ENCODE results near the gene PCDHB11. TPM values are rescaled to one million over a fixed set of nuclear protein-coding genes. Genes with fewer than 3 reads are reported as not detected.
"Not testable (repeated sequence)": the region's sequence is repeated elsewhere in the genome, so short reads cannot be mapped to it uniquely, and the experiment has no call there.

The PCDHB11 gene
- total RNA-seq, 3 donors from 2014 or later, result not detected

DNA sequence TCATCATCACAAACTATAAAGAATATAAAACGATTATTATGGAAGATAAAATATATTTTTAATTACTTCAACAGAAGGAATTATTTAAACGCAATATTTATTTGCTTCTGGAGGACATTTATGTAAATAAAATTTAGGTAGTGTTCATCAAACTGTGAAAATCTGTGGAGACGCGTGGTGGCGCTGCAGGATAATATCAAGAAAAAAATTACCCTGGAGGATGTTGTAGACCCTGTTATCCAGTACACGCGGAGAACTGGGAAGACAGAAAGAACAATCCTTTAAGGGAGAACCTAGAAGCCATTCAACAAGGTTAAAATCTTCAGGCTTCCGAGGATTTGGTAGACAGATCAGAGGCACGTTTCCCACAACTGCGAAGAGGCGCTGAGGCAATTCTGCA, 9.1 kb downstream of the PCDHB11 start, which contains the start of gene PCDHB12:
Gene PCDHB12 (plus strand): TSS at position 242 of the 400 bp plus-strand sequence. CDS start 189 bp downstream, outside the sequence.
- Mint-ChIP-seq H3K27me3 (ENCODE audit: low read depth) (peaks cover 54% of the 10 kb centered on the region), H3K9me3 (peaks cover 11% of the 10 kb centered on the region), H3K4me1 (ENCODE audit: low read depth) (no peaks in the 10 kb centered on the region), H3K4me3 (no peak within 1 kb of the TSS), H3K36me3 (ENCODE audit: insufficient read depth) (peaks cover 2% of the 10 kb centered on the region)
- DNase-seq (no peak), ATAC-seq (no peak)

DNA sequence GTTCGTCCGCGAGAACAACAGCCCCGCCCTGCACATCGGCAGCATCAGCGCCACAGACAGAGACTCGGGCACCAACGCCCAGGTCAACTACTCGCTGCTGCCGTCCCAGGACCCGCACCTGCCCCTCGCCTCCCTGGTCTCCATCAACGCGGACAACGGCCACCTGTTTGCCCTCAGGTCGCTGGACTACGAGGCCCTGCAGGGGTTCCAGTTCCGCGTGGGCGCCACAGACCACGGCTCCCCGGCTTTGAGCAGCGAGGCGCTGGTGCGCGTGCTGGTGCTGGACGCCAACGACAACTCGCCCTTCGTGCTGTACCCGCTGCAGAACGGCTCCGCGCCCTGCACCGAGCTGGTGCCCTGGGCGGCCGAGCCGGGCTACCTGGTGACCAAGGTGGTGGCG, 10.9 kb downstream of the PCDHB11 start:
- H3K4me1 Mint-ChIP-seq (ENCODE audit: low read depth); ATAC-seq; H3K4me3 Mint-ChIP-seq; DNase-seq; H3K36me3 Mint-ChIP-seq (ENCODE audit: insufficient read depth): not testable (repeated sequence)
- peaks cover 15% of the 10 kb centered on the region for H3K9me3 Mint-ChIP-seq
- H3K27me3 Mint-ChIP-seq (ENCODE audit: low read depth), result peaks cover 63% of the 10 kb centered on the region

DNA sequence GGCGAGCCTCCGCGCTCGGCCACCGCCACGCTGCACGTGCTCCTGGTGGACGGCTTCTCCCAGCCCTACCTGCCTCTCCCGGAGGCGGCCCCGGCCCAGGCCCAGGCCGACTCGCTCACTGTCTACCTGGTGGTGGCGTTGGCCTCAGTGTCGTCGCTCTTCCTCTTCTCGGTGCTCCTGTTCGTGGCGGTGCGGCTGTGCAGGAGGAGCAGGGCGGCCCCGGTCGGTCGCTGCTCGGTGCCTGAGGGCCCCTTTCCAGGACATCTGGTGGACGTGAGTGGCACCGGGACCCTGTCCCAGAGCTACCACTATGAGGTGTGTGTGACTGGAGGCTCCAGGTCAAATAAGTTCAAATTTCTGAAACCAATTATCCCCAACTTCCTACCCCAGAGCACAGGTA, 11.4 kb downstream of the PCDHB11 start:
- peaks cover 15% of the 10 kb centered on the region for H3K9me3 Mint-ChIP-seq
- not testable (repeated sequence) for H3K4me1 Mint-ChIP-seq (ENCODE audit: low read depth); ATAC-seq; DNase-seq; H3K36me3 Mint-ChIP-seq (ENCODE audit: insufficient read depth); H3K4me3 Mint-ChIP-seq
- peaks cover 64% of the 10 kb centered on the region for H3K27me3 Mint-ChIP-seq (ENCODE audit: low read depth)

DNA sequence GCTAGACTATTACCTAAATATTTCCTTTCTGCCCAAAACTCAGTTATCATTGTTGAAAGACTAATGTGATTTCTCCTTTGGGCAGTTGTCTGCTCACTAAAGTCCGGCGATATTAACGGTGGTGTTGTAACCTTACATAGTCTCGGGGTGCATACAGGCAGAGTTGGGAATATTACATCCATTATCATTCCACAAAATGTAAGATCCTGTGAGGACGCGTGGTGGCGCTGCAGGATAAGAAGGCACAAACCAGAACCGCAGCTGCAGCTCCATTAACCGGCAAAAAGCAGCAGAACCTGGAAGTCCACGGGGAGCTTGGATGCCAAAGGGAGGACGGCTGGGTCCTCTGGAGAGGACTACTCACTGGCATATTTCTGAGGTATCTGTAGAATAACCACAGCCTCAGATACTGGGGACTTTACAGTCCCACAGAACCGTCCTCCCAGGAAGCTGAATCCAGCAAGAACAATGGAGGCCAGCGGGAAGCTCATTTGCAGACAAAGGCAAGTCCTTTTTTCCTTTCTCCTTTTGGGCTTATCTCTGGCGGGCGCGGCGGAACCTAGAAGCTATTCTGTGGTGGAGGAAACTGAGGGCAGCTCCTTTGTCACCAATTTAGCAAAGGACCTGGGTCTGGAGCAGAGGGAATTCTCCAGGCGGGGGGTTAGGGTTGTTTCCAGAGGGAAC, 14.4 kb downstream of the PCDHB11 start, which contains the start of gene PCDHB13:
Gene PCDHB13 (plus strand): TSS at position 264 of the 684 bp plus-strand sequence. CDS start 205 bp downstream, at position 469.
- ATAC-seq; H3K4me1 Mint-ChIP-seq (ENCODE audit: low read depth); DNase-seq; H3K36me3 Mint-ChIP-seq (ENCODE audit: insufficient read depth); H3K4me3 Mint-ChIP-seq: not testable (repeated sequence)
- Mint-ChIP-seq H3K9me3 (peaks cover 20% of the 10 kb centered on the region), H3K27me3 (ENCODE audit: low read depth) (peaks cover 59% of the 10 kb centered on the region)

DNA sequence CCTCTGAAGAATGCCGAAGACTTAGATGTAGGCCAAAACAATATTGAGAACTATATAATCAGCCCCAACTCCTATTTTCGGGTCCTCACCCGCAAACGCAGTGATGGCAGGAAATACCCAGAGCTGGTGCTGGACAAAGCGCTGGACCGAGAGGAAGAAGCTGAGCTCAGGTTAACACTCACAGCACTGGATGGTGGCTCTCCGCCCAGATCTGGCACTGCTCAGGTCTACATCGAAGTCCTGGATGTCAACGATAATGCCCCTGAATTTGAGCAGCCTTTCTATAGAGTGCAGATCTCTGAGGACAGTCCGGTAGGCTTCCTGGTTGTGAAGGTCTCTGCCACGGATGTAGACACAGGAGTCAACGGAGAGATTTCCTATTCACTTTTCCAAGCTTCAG, 15.2 kb downstream of the PCDHB11 start:
- Mint-ChIP-seq H3K9me3 (peaks cover 24% of the 10 kb centered on the region), H3K27me3 (ENCODE audit: low read depth) (peaks cover 57% of the 10 kb centered on the region)
- not testable (repeated sequence) for ATAC-seq; H3K4me1 Mint-ChIP-seq (ENCODE audit: low read depth); H3K36me3 Mint-ChIP-seq (ENCODE audit: insufficient read depth); H3K4me3 Mint-ChIP-seq; DNase-seq

DNA sequence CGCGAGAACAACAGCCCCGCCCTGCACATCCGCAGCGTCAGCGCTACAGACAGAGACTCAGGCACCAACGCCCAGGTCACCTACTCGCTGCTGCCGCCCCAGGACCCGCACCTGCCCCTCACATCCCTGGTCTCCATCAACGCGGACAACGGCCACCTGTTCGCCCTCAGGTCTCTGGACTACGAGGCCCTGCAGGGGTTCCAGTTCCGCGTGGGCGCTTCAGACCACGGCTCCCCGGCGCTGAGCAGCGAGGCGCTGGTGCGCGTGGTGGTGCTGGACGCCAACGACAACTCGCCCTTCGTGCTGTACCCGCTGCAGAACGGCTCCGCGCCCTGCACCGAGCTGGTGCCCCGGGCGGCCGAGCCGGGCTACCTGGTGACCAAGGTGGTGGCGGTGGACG, 16.1 kb downstream of the PCDHB11 start:
- not testable (repeated sequence) for ATAC-seq; H3K4me3 Mint-ChIP-seq; DNase-seq; H3K36me3 Mint-ChIP-seq (ENCODE audit: insufficient read depth); H3K4me1 Mint-ChIP-seq (ENCODE audit: low read depth)
- H3K9me3 Mint-ChIP-seq, result peaks cover 25% of the 10 kb centered on the region
- H3K27me3 Mint-ChIP-seq (ENCODE audit: low read depth), result peaks cover 54% of the 10 kb centered on the region

DNA sequence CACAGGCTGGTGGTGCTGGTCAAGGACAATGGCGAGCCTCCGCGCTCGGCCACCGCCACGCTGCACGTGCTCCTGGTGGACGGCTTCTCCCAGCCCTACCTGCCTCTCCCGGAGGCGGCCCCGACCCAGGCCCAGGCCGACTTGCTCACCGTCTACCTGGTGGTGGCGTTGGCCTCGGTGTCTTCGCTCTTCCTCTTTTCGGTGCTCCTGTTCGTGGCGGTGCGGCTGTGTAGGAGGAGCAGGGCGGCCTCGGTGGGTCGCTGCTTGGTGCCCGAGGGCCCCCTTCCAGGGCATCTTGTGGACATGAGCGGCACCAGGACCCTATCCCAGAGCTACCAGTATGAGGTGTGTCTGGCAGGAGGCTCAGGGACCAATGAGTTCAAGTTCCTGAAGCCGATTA, 16.6 kb downstream of the PCDHB11 start:
- not testable (repeated sequence) for H3K36me3 Mint-ChIP-seq (ENCODE audit: insufficient read depth); H3K4me3 Mint-ChIP-seq; H3K4me1 Mint-ChIP-seq (ENCODE audit: low read depth); ATAC-seq; DNase-seq
- Mint-ChIP-seq H3K27me3 (ENCODE audit: low read depth) (peaks cover 51% of the 10 kb centered on the region), H3K9me3 (peaks cover 22% of the 10 kb centered on the region)

DNA sequence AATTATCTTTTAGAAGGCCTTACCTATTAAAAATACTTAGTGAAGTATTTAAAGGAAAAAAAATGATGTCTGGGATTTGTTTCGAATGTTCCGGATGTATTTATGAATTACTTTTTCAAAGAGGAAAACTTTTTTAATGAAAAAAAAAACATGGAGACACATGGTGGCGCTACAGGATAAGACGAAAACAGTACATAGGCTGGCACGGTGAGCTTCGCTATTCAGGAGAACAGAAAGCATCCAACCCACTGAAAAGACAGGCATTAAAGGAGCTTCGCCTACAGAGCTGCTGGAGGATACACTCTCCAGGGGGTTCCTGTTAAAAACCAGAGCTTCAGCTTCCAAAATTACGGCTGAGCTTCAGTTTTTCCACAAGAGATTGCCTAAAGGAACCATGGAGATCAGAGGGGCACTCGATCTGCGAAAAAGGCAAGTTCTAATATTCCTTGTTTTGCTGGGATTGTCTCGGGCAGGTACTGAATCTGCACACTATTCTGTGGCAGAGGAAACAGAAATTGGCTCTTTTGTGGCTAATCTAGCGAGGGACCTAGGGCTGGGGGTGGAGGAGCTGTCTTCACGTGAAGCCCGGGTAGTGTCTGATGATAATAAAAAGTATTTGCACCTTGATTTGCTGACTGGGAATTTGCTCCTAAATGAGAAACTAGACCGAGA, 23.8 kb downstream of the PCDHB11 start, which contains the start of gene PCDHB14:
Gene PCDHB14 (plus strand): TSS at position 232 of the 672 bp plus-strand sequence. CDS start 163 bp downstream, at position 395.
- DNase-seq (no peak), ATAC-seq (no peak)
- peaks cover 3% of the 10 kb centered on the region for H3K4me1 Mint-ChIP-seq (ENCODE audit: low read depth)
- peaks cover 24% of the 10 kb centered on the region for H3K9me3 Mint-ChIP-seq
- peaks cover 47% of the 10 kb centered on the region for H3K27me3 Mint-ChIP-seq (ENCODE audit: low read depth)
- peak within 1 kb of the TSS; percentile 41 for H3K4me3 Mint-ChIP-seq
- H3K36me3 Mint-ChIP-seq (ENCODE audit: insufficient read depth), result no peaks in the 10 kb centered on the region

DNA sequence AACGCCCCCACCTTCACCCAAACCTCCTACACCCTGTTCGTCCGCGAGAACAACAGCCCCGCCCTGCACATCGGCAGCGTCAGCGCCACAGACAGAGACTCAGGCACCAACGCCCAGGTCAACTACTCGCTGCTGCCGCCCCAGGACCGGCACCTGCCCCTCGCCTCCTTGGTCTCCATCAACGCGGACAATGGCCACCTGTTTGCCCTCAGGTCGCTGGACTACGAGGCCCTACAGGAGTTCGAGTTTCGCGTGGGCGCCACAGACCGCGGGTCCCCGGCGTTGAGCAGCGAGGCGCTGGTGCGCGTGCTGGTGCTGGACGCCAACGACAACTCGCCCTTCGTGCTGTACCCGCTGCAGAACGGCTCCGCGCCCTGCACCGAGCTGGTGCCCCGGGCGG, 25.4 kb downstream of the PCDHB11 start:
- Mint-ChIP-seq H3K9me3 (peaks cover 18% of the 10 kb centered on the region), H3K27me3 (ENCODE audit: low read depth) (peaks cover 38% of the 10 kb centered on the region)
- not testable (repeated sequence) for H3K36me3 Mint-ChIP-seq (ENCODE audit: insufficient read depth); ATAC-seq; DNase-seq; H3K4me3 Mint-ChIP-seq; H3K4me1 Mint-ChIP-seq (ENCODE audit: low read depth)

DNA sequence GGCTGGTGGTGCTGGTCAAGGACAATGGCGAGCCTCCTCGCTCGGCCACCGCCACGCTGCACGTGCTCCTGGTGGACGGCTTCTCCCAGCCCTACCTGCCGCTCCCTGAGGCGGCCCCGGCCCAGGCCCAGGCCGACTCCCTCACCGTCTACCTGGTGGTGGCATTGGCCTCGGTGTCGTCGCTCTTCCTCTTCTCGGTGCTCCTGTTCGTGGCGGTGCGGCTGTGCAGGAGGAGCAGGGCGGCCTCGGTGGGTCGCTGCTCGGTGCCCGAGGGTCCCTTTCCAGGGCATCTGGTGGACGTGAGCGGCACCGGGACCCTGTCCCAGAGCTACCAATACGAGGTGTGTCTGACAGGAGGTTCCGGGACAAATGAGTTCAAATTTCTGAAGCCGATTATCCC, 26.0 kb downstream of the PCDHB11 start:
- peaks cover 36% of the 10 kb centered on the region for H3K27me3 Mint-ChIP-seq (ENCODE audit: low read depth)
- not testable (repeated sequence) for H3K36me3 Mint-ChIP-seq (ENCODE audit: insufficient read depth); DNase-seq; ATAC-seq; H3K4me1 Mint-ChIP-seq (ENCODE audit: low read depth); H3K4me3 Mint-ChIP-seq
- H3K9me3 Mint-ChIP-seq, result peaks cover 15% of the 10 kb centered on the region

DNA sequence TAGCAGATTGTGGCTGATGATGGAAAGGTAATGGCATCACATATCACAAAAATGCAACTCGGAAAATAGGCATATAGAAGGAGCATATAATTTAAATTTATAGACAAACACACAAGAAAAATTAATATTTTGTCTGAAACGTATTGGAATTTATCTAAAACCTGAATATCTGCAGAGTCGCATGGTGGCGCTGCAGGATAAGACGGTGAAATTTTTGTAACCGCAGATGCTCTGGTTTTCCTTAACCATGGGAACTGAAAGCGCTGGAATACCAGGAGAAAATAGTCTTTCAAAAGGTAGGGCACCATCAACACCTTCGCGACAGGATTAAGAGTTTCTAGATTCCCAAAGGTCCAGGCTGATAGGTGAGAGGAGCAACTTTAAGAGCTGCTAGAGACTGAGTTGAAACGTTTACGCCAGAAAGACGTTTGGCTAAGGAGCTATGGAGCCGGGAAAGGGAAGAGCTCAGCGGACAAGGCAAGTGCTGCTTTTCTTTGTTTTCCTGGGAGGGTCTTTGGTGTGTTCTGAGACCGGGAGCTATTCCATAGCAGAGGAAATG, 34.8 kb downstream of the PCDHB11 start:
- no peak for DNase-seq
- Mint-ChIP-seq H3K27me3 (ENCODE audit: low read depth) (peaks cover 35% of the 10 kb centered on the region), H3K4me3 (no peak overlapping the region), H3K4me1 (ENCODE audit: low read depth) (no peaks in the 10 kb centered on the region), H3K9me3 (peaks cover 47% of the 10 kb centered on the region), H3K36me3 (ENCODE audit: insufficient read depth) (peaks cover 5% of the 10 kb centered on the region)
- ATAC-seq, result no peak

DNA sequence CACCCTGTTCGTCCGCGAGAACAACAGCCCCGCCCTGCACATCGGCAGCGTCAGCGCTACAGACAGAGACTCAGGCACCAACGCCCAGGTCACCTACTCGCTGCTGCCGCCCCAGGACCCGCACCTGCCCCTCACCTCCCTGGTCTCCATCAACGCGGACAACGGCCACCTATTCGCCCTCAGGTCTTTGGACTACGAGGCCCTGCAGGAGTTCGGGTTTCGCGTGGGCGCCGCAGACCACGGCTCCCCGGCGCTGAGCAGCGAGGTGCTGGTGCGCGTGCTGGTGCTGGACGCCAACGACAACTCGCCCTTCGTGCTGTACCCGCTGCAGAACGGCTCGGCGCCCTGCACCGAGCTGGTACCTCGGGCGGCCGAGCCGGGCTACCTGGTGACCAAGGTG, 36.5 kb downstream of the PCDHB11 start:
- H3K9me3 Mint-ChIP-seq, result peaks cover 63% of the 10 kb centered on the region
- H3K27me3 Mint-ChIP-seq (ENCODE audit: low read depth), result peaks cover 53% of the 10 kb centered on the region
- not testable (repeated sequence) for DNase-seq; ATAC-seq; H3K4me3 Mint-ChIP-seq; H3K4me1 Mint-ChIP-seq (ENCODE audit: low read depth)
- H3K36me3 Mint-ChIP-seq (ENCODE audit: insufficient read depth), result peaks cover 12% of the 10 kb centered on the region

DNA sequence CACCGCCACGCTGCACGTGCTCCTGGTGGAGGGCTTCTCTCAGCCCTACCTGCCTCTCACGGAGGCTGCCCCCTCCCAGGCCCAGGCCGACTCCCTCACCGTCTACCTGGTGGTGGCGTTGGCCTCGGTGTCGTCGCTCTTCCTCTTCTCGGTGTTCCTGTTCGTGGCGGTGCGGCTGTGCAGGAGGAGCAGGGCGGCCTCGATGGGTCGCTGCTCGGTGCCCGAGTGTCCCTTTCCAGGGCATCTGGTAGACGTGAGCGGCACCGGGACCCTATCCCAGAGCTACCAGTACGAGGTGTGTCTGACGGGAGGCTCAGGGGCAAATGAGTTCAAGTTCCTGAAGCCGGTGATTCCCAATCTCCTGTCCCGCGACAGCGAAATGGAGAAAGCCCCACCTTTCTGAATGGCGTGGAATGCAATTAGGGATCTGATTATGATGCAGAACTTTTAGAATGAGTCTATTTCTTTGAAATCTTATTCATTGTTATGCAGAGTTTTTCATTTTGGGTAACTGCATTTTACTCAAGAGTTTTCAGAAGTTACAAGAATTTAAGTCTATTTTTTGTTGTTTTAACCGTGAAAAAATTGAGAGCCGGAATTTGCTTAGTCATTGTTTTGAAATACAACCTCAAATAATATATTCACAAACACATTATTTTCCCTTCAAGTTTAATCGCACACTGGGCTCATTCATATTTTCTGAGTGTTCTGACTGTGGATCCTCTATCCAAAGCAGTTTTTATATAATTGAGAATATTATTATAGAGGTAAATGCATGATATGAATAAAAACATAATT, 37.3 kb downstream of the PCDHB11 start:
- ATAC-seq, result no peak
- peaks cover 12% of the 10 kb centered on the region for H3K36me3 Mint-ChIP-seq (ENCODE audit: insufficient read depth)
- no peak overlapping the region for H3K4me3 Mint-ChIP-seq
- peaks cover 57% of the 10 kb centered on the region for H3K9me3 Mint-ChIP-seq
- no peaks in the 10 kb centered on the region for H3K4me1 Mint-ChIP-seq (ENCODE audit: low read depth)
- peaks cover 56% of the 10 kb centered on the region for H3K27me3 Mint-ChIP-seq (ENCODE audit: low read depth)
- no peak for DNase-seq

DNA sequence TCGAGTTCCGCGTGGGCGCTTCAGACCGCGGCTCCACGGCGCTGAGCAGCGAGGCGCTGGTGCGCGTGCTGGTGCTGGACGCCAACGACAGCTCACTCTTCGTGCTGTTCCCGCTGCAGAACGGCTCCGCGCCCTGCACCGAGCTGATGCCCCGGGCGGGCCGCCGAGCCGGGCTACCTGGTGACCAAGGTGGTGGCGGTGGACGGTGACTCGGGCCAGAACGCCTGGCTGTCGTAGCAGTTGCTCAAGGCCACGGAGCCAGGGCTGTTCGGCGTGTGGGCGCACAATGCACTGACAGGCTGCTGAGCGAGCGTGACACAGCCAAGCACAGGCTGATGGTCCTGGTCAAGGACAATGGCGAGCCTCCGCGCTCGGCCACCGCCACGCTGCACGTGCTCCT, 42.1 kb downstream of the PCDHB11 start:
- peaks cover 53% of the 10 kb centered on the region for H3K9me3 Mint-ChIP-seq

More for the DNA sequence above, 42.1 kb downstream of the PCDHB11 start:
- ATAC-seq, result no peak
- peaks cover 60% of the 10 kb centered on the region for H3K27me3 Mint-ChIP-seq (ENCODE audit: low read depth)
- no peak for DNase-seq
- no peaks in the 10 kb centered on the region for H3K4me1 Mint-ChIP-seq (ENCODE audit: low read depth)
- H3K4me3 Mint-ChIP-seq, result no peak overlapping the region
- peaks cover 9% of the 10 kb centered on the region for H3K36me3 Mint-ChIP-seq (ENCODE audit: insufficient read depth)

All from activated T-cell treated with anti-CD3 and anti-CD28 coated beads, Interleukin-2, amount 50 U/mL, for 4 hours (primary cell).